Esophagus squamous epithelium (tissue), 4 donors: ENCODE results near the gene RPTOR.

Experiments
- POLR2A ChIP-seq, 4 donors: fragments of 450-650 bp; IDR thresholded peaks; one replicate each; pipeline ENCODE4 v1.6.1; 2017; ENCODE audit warnings: antibody characterized with exemption in 4 of 4, mild to moderate bottlenecking in 4 of 4, moderate library complexity in 3 of 4
- TF ChIP-seq, protein P1 (sequence below), 6 experiments: fragments of 450-650 bp in 4 of 6; fragments of 200-600 bp in 2 of 6; sonication (generic) in 2 of 6; IDR thresholded peaks; one replicate each; pipeline ENCODE4 v1.5.1; 2016 to 2019; ENCODE audit warnings: antibody characterized with exemption in 6 of 6, mild to moderate bottlenecking in 4 of 6, moderate library complexity in 4 of 6

- TF ChIP-seq, protein P1, sequence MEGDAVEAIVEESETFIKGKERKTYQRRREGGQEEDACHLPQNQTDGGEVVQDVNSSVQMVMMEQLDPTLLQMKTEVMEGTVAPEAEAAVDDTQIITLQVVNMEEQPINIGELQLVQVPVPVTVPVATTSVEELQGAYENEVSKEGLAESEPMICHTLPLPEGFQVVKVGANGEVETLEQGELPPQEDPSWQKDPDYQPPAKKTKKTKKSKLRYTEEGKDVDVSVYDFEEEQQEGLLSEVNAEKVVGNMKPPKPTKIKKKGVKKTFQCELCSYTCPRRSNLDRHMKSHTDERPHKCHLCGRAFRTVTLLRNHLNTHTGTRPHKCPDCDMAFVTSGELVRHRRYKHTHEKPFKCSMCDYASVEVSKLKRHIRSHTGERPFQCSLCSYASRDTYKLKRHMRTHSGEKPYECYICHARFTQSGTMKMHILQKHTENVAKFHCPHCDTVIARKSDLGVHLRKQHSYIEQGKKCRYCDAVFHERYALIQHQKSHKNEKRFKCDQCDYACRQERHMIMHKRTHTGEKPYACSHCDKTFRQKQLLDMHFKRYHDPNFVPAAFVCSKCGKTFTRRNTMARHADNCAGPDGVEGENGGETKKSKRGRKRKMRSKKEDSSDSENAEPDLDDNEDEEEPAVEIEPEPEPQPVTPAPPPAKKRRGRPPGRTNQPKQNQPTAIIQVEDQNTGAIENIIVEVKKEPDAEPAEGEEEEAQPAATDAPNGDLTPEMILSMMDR (IDR thresholded peaks at IDR 0.05), result no peak
- TF ChIP-seq POLR2A (IDR thresholded peaks at IDR 0.05), result no peak
Observed at GRCh38 chr17:80846932-80847331, 302.3 kb downstream of the RPTOR start.
